HFFc6 (cell line): ENCODE results near the gene LCE2D. TPM values are rescaled to one million over a fixed set of nuclear protein-coding genes. Genes with fewer than 3 reads are reported as not detected.

Experiments used
- DNase-seq: peaks from one replicate; pipeline ENCODE4 v3.0.0-alpha.2; 2018
- H3K27ac Mint-ChIP-seq: 2 replicates; pipeline ENCODE4 v1.8.0; 2020; ENCODE audit warnings: mild to moderate bottlenecking, mixed read lengths
- H3K27me3 Mint-ChIP-seq: 2 replicates; pipeline ENCODE4 v1.8.0; 2021; ENCODE audit warnings: mild to moderate bottlenecking, moderate library complexity, mixed read lengths; ENCODE audit not compliant: insufficient read depth
- H3K36me3 Mint-ChIP-seq: 2 replicates; pipeline ENCODE4 v1.8.0; 2021; ENCODE audit warnings: low read depth, mixed read lengths
- H3K4me1 Mint-ChIP-seq: 2 replicates; pipeline ENCODE4 v1.8.0; 2020; ENCODE audit warnings: low read depth, mixed read lengths
- H3K4me3 Mint-ChIP-seq: 2 replicates; pipeline ENCODE4 v1.8.0; 2020; ENCODE audit warnings: mild to moderate bottlenecking, moderate library complexity, mixed read lengths
- H3K9me3 Mint-ChIP-seq: 2 replicates; pipeline ENCODE4 v1.8.0; 2020; ENCODE audit warnings: mild to moderate bottlenecking, mixed read lengths
- long read RNA-seq: library from polyadenylated mRNA; unstranded; transcript quantifications from one replicate; pipeline ENCODE4 v2.0.0, GENCODE V29; 2019
- total RNA-seq, 6 experiments: library from RNA; stranded (reverse); fragmentation: NEBNext Ultra II Directional; extraction: Animal tissue kit (Norgen Biotek cat#: 25700); gene quantifications; 2 replicates in 1 of 6; 3 replicates in 5 of 6; pipeline ENCODE4 v1.2.3, GENCODE V29; 2021
- TF ChIP-seq, protein P1 (sequence below): fragments of 200-600 bp; sonication (generic); IDR thresholded peaks from 2 replicates; pipeline ENCODE4 v1.5.0; 2021; ENCODE audit warnings: antibody characterized with exemption, mild to moderate bottlenecking

The LCE2D gene, protein sequence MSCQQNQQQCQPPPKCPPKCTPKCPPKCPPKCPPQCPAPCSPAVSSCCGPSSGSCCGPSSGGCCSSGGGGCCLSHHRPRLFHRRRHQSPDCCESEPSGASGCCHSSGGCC
- total RNA-seq, result not detected
- long read RNA-seq, result 0 reads

DNA sequence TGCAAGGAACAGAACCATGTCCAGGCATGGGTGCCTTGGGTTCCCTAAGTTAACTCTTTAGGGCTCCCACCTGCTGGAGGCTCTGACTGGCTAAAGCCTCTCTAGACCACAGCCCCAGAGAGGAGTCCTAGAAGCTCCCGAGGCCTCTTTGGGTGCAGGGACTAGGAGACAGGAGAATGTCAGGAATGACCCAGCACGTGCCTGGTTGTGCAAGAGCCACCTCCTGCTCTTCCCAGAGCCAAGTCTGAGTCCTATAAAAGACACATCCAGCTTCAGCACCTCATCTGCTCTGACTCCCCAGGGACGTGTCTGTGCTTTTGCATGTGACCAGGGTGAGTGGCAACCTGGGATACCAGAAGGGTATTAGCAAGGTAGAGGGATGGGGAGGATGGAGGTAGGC is at the start of gene LCE2D:
TSS of gene LCE2D (plus strand) at position 283 of the 400 bp plus-strand sequence. CDS start 726 bp downstream, outside the sequence.
- H3K27ac Mint-ChIP-seq, result no peak within 1 kb of the TSS
- no peaks in the 10 kb centered on the region for H3K4me1 Mint-ChIP-seq
- peaks cover 15% of the 10 kb centered on the region for H3K9me3 Mint-ChIP-seq
- H3K27me3 Mint-ChIP-seq, result peaks cover 6% of the 10 kb centered on the region; the same call in 1 of the 2 replicates
- H3K4me3 Mint-ChIP-seq, result no peak within 1 kb of the TSS
- H3K36me3 Mint-ChIP-seq, result no peaks in the 10 kb centered on the region
- TF ChIP-seq, protein P1, sequence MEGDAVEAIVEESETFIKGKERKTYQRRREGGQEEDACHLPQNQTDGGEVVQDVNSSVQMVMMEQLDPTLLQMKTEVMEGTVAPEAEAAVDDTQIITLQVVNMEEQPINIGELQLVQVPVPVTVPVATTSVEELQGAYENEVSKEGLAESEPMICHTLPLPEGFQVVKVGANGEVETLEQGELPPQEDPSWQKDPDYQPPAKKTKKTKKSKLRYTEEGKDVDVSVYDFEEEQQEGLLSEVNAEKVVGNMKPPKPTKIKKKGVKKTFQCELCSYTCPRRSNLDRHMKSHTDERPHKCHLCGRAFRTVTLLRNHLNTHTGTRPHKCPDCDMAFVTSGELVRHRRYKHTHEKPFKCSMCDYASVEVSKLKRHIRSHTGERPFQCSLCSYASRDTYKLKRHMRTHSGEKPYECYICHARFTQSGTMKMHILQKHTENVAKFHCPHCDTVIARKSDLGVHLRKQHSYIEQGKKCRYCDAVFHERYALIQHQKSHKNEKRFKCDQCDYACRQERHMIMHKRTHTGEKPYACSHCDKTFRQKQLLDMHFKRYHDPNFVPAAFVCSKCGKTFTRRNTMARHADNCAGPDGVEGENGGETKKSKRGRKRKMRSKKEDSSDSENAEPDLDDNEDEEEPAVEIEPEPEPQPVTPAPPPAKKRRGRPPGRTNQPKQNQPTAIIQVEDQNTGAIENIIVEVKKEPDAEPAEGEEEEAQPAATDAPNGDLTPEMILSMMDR, result no peak
- no peak for DNase-seq

DNA sequence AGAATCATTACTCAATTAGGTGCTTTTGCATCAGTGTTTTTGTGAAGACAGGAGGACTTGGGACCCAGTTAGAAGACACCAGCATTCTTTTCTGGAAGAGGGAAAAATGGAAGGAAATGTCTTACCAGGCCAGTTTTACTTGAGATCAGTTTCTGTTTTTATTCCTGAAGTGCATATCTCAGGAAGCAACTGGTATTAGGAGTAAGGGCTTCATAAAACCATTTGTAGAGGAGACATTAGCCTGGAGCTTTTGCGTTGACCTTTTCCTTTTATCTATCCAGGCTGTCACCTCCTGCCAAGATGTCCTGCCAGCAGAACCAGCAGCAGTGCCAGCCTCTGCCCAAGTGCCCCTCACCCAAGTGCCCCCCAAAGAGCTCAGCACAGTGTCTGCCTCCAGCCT is 49.7 kb upstream of the LCE2D start, which contains the start of gene LCE3B:
TSS of gene LCE3B (plus strand) at position 301 of the 400 bp plus-strand sequence. CDS start at position 301, 0 bp downstream.
- no peak within 1 kb of the TSS for H3K4me3 Mint-ChIP-seq
- H3K4me1 Mint-ChIP-seq, result no peaks in the 10 kb centered on the region
- DNase-seq, result no peak
- TF ChIP-seq, protein P1, result no peak
- peaks cover 3% of the 10 kb centered on the region for H3K36me3 Mint-ChIP-seq
- H3K27me3 Mint-ChIP-seq, result no peaks in the 10 kb centered on the region; the same call in 1 of the 2 replicates
- no peak within 1 kb of the TSS for H3K27ac Mint-ChIP-seq
- H3K9me3 Mint-ChIP-seq, result peaks cover 15% of the 10 kb centered on the region

DNA sequence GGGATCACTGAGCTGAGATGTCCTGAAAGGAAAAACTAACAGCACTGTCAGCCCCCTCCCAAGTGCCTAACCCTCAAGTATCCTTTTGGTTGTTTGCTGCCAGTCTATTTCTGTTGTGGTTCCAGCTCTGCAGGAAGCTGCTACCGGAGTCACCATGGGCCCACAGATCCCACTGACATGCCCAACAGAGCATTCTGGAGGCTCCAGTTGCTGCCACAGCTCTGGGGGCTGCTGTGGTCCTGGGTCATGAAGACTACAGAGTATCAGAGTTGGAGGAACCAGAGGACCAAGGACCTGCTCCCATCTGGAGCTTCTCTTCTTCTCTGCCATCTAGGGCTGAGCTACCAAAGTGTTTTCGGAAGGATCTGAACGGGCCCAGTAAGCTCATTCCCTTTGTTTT is 41.2 kb upstream of the LCE2D start:
- Mint-ChIP-seq H3K4me1 (no peaks in the 10 kb centered on the region), H3K27me3 (peaks cover 4% of the 10 kb centered on the region)
- no peak for DNase-seq

DNA sequence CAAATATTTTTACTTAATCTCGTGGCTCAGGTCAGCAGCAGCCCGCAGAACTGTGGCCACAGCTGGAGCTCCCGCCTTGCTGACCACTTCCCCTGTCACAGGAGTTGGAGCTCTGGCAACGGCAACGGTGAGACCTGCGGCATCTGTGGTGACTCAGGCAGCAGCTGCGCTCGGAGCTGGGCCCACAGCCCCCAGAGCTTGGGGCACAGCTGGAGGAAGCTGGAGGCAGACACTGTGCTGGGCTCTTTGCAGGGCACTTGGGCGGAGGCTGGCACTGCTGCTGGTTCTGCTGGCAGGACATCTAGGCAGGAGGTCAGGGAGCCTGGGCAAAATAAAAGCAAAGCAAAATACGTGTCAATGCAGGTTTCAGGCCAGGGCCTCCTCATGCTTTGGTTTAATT is 40.4 kb upstream of the LCE2D start, which contains the start of gene LCE3A:
TSS of gene LCE3A (minus strand) at position 301 of the 400 bp plus-strand sequence. CDS start at position 301, 0 bp downstream.
- H3K27me3 Mint-ChIP-seq, result peaks cover 4% of the 10 kb centered on the region
- H3K36me3 Mint-ChIP-seq, result peaks cover 11% of the 10 kb centered on the region
- no peak for DNase-seq
- no peaks in the 10 kb centered on the region for H3K4me1 Mint-ChIP-seq
- H3K4me3 Mint-ChIP-seq, result no peak within 1 kb of the TSS
- TF ChIP-seq, protein P1, result no peak
- H3K9me3 Mint-ChIP-seq, result peaks cover 44% of the 10 kb centered on the region
- peak within 1 kb of the TSS; percentile 19; the same call in 1 of the 2 replicates for H3K27ac Mint-ChIP-seq

More for the DNA sequence above, 41.2 kb upstream of the LCE2D start:
- TF ChIP-seq, protein P1, result no peak
- H3K36me3 Mint-ChIP-seq, result peaks cover 11% of the 10 kb centered on the region
- no peak overlapping the region for H3K27ac Mint-ChIP-seq
- H3K9me3 Mint-ChIP-seq, result peaks cover 49% of the 10 kb centered on the region
- H3K4me3 Mint-ChIP-seq, result no peak overlapping the region

DNA sequence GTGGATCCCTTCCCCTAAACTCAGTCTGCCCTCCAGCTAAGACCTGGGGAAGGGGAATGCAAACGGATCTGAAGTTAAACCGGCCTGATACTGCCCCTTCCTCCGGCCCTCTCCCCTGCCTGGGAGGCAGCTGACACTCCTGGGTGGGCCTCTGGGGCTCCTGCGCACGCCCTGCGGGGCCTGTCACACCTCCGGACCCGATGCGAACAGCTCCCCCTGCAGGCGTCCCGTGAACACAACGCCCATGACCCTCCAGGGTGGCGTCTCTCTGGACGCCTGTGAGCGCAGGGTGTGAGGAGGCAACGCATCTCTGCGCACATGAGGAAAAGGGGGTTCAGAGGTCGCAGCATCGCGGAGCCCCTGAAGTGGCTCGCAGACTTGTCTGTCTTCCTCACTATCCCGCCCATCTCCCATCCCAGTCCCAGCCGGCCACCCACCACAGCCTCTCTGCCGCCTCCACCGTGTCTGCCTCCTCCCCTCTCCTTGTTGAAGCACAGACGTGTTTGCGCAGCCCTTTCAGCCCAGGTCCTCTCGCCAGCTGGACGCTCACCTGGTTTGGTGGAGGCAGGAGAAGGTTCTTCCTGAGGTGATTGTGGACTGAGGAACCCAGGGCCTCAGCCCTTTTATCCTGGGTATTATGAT is 39.9 kb upstream of the LCE2D start:
- Mint-ChIP-seq H3K4me3 (no peak overlapping the region), H3K27me3 (peaks cover 4% of the 10 kb centered on the region), H3K4me1 (no peaks in the 10 kb centered on the region), H3K27ac (no peak overlapping the region), H3K9me3 (peaks cover 40% of the 10 kb centered on the region), H3K36me3 (peaks cover 9% of the 10 kb centered on the region)
- TF ChIP-seq, protein P1, result peak; percentile 49; the same call in 1 of the 2 replicates
- no peak for DNase-seq
